AG09319 (cell line): ENCODE results near the gene KCNG2.

Source experiments
- DNase-seq: peaks from one replicate; pipeline ENCODE4 v3.0.0-alpha.2; 2010; ENCODE audit warnings: low read depth; ENCODE audit errors: extremely low read depth
- TF ChIP-seq, protein P1 (sequence below): IDR thresholded peaks from 2 replicates; pipeline ENCODE4 v1.5.1; 2011; ENCODE audit warnings: low read depth, mild to moderate bottlenecking, inconsistent platforms, low read length, moderate library complexity

Gene KCNG2

GRCh38 chr18:79927607-79928562 is 130.1 kb downstream of the KCNG2 start:
- no peak for DNase-seq

GRCh38 chr18:79928563-79928960 is 130.8 kb downstream of the KCNG2 start:
- TF ChIP-seq, protein P1, sequence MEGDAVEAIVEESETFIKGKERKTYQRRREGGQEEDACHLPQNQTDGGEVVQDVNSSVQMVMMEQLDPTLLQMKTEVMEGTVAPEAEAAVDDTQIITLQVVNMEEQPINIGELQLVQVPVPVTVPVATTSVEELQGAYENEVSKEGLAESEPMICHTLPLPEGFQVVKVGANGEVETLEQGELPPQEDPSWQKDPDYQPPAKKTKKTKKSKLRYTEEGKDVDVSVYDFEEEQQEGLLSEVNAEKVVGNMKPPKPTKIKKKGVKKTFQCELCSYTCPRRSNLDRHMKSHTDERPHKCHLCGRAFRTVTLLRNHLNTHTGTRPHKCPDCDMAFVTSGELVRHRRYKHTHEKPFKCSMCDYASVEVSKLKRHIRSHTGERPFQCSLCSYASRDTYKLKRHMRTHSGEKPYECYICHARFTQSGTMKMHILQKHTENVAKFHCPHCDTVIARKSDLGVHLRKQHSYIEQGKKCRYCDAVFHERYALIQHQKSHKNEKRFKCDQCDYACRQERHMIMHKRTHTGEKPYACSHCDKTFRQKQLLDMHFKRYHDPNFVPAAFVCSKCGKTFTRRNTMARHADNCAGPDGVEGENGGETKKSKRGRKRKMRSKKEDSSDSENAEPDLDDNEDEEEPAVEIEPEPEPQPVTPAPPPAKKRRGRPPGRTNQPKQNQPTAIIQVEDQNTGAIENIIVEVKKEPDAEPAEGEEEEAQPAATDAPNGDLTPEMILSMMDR, result no peak
- no peak for DNase-seq

More at GRCh38 chr18:79927607-79928562, 130.1 kb downstream of the KCNG2 start:
- TF ChIP-seq, protein P1, result no peak

DNA sequence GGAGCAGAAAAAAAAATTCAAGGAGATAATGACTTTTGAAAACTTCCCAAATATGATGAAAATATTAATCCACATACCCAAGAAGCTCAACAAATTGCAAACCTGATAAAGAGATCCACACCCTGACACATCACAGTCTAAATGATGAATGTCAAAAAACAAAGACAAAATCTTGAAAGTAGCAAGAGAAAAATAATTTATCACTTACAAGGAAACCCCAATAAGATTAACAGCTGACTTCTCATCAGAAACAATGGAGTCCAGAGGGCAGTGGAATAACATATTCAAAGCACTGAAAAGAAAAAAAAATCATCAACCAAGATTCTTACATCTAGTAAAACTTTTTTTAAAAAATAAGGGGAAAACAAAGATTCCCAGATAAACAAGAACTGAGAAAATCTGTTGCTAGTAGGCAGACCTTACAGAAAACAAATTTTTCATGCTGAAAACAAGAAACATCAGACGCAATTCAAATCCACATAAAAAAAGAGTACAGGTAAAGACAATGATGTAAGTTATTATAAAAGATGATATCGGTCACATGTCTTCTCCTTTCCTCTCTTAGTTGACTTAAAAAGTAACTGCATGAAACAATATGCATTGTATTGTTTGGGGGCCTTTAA is 132.4 kb downstream of the KCNG2 start:
- no peak for DNase-seq
- TF ChIP-seq, protein P1, result no peak

- TF ChIP-seq, protein P1, result no peak
- DNase-seq, result no peak
Observed at GRCh38 chr18:79931475-79931874, 133.7 kb downstream of the KCNG2 start.

DNA sequence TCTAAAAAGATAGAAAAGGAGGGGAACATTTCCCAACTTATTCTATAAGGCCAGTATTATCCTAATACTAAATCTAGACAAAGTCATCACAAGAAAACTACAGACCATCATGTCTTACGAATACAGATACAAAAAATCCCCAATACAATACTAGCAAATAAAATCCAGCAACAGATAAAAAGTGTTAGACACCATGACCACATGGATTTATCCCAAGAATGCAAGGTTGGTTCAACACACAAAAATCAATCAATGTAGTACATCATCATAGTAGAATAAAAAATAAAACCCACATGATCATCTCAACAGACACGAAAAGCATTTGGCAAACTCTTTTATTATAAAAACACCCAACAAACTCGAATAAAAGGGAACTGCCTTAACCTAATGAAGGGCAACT is 135.2 kb downstream of the KCNG2 start:
- TF ChIP-seq, protein P1, result no peak
- no peak for DNase-seq

DNA sequence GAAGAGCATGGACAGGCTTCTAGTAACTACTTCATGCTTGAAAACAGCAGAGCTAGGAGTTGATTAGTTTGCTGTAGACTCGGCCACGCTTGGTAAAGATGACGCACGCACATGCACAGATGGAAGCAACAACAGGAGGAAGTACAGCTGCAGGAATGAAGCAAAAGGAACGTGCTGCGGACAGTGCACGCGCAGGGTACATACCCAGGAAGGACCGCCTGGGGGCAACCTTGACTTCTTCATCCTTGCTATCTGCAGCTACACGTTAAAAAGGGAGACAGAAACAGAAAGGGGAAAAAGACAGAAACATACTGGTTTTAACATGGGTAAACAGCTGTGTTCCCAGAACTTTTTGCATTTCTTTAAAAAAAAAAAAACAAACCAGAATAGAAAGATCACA is 136.0 kb downstream of the KCNG2 start:
- TF ChIP-seq, protein P1, result no peak
- DNase-seq, result no peak
